ENCODE measurements around the gene INSL6.
"Not testable (repeated sequence)": the region's sequence is repeated elsewhere in the genome, so short reads cannot be mapped to it uniquely, and the experiment has no call there.

Gene INSL6, protein sequence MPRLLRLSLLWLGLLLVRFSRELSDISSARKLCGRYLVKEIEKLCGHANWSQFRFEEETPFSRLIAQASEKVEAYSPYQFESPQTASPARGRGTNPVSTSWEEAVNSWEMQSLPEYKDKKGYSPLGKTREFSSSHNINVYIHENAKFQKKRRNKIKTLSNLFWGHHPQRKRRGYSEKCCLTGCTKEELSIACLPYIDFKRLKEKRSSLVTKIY

GRCh38 chr9:5185220-5185840 lies at the start of gene INSL6:
INSL6 (minus strand) TSS chr9:5185639; CDS start chr9:5185602, 37 bp downstream.
- no peak for TF ChIP-seq JUND (IDR thresholded peaks at IDR 0.05; ENCODE audit: low read depth)
- no peak for DNase-seq (ENCODE audit: low read depth in 1 of 2, low spot score in 1 of 2)
- in situ Hi-C loops (cut with HindIII; ENCODE audit: low pct_unique_long_range_greater_than_20kb, low sequenced_read_pairs): no loop called here

DNA sequence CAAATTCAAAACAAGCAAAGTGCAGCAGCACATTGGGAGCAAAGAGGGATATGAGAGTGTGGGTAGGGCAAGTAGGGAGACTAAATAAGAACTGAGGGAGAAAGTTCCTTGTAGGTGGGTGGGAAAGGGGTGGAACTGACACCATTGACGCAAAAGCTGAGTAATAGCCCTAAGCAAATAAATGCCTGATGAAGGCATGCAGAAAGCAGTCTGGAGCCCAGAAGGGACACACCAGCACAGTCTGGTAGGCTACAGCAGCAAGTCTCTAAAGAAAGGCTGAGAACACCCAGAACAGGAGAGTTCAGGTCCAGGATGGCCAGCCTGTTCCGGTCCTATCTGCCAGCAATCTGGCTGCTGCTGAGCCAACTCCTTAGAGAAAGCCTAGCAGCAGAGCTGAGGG lies 45.8 kb upstream of the INSL6 start, which contains the start of gene INSL4:
Gene INSL4 (plus strand): TSS at position 208 of the 400 bp plus-strand sequence. CDS start 105 bp downstream, at position 313.
- TF ChIP-seq JUND (IDR thresholded peaks at IDR 0.05; ENCODE audit: low read depth): no peak
- in situ Hi-C loops (cut with HindIII; ENCODE audit: low pct_unique_long_range_greater_than_20kb, low sequenced_read_pairs): no loop called here
- DNase-seq (ENCODE audit: low read depth in 1 of 2, low spot score in 1 of 2): no peak

DNA sequence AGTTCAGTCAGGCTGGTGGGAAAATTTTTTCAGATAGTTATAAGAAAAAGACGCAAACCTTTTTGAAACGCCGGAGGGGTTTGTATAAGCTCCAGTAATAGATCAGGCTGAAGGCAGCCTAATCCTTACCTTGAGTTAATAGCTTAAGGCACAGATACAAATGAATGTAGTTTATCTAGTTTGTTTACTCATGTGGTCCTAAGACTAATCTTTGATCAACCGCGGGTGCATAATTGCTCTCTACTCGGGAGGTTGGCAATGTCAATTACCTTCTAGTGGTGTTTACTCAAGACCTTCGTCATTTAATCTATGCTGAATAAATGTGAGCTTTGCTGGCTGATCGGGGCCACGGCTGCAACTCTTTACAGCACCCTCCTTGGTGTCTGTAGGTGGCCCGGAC lies 45.1 kb upstream of the INSL6 start:
- no peak for TF ChIP-seq JUND (IDR thresholded peaks at IDR 0.05; ENCODE audit: low read depth)
- peak in 1 of 2 experiments; percentile 34 for DNase-seq (ENCODE audit: low read depth in 1 of 2, low spot score in 1 of 2)
- in situ Hi-C loops (cut with HindIII; ENCODE audit: low pct_unique_long_range_greater_than_20kb, low sequenced_read_pairs): no loop called here

DNA sequence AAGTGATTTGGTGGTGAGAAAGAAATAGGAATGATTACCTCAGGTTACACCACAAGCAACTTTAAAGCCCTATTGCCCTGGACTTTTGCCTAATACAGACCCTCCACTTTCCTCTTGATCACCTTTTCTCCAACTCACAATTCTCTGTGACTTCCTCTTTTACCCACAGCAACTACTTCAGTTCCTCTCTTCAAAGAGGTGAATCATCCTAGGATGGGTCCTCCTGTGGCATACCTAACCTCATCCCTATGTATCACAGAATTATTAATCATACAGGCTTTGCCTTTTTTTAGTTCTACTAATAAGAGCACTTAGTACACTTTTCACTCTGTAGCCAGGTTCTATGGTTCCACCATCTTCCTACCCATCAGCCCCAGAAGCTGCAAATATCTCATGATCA lies 19.6 kb upstream of the INSL6 start:
- no peak for DNase-seq (ENCODE audit: low read depth in 1 of 2, low spot score in 1 of 2)
- in situ Hi-C loops (cut with HindIII; ENCODE audit: low pct_unique_long_range_greater_than_20kb, low sequenced_read_pairs): no loop called here
- no peak for TF ChIP-seq JUND (IDR thresholded peaks at IDR 0.05; ENCODE audit: low read depth)

DNA sequence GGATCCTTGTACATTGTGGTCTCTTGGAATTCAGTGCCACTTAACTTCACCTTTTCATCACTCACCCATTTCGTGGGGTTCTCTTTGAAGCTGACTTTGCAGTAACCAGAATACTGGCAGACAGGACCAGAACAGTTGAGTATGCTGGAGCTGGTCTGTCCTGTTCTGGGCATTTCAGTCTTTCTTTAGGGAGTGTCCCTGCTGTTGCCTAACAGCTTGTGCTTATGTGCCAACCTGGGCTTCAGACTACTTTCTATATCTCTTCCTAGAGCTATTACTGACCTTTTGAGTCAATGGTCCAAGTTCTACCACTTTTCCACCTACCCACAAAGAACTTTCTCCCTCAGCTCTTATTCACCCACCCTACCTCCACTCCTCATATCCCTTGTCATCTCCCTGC lies 10.0 kb upstream of the INSL6 start:
- in situ Hi-C loops (cut with HindIII; ENCODE audit: low pct_unique_long_range_greater_than_20kb, low sequenced_read_pairs): no loop called here
- DNase-seq (ENCODE audit: low read depth in 1 of 2, low spot score in 1 of 2): peak in 1 of 2 experiments; percentile 37
- no peak for TF ChIP-seq JUND (IDR thresholded peaks at IDR 0.05; ENCODE audit: low read depth)

- in situ Hi-C loops (cut with HindIII; ENCODE audit: low pct_unique_long_range_greater_than_20kb, low sequenced_read_pairs): no loop called here
Observed at GRCh38 chr9:5193345-5193744, 7.9 kb upstream of the INSL6 start.

DNA sequence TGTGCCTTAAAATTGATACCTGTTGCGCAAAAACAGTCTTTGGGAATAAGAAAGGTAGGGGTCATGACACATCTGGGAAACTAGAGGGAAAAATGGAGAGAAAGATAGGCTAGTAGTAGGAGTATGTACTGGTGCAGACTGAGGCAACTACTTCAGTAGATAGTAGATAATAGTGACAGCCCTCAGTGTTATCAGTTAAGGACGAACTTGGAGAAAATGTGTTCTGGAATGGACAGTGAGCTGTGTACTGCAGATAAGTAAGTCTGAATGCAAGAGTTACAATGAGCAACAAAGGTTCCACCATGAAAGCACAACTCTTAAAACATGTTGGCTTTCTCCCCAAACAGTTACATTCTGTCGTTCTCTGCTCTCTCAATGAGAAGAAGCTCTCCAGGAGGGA lies 6.5 kb upstream of the INSL6 start:
- no peak for TF ChIP-seq JUND (IDR thresholded peaks at IDR 0.05; ENCODE audit: low read depth)
- in situ Hi-C loops (cut with HindIII; ENCODE audit: low pct_unique_long_range_greater_than_20kb, low sequenced_read_pairs): no loop called here
- no peak for DNase-seq (ENCODE audit: low read depth in 1 of 2, low spot score in 1 of 2)

More at GRCh38 chr9:5193345-5193744, 7.9 kb upstream of the INSL6 start:
- no peak for DNase-seq (ENCODE audit: low read depth in 1 of 2, low spot score in 1 of 2)
- TF ChIP-seq JUND (IDR thresholded peaks at IDR 0.05; ENCODE audit: low read depth): no peak

DNA sequence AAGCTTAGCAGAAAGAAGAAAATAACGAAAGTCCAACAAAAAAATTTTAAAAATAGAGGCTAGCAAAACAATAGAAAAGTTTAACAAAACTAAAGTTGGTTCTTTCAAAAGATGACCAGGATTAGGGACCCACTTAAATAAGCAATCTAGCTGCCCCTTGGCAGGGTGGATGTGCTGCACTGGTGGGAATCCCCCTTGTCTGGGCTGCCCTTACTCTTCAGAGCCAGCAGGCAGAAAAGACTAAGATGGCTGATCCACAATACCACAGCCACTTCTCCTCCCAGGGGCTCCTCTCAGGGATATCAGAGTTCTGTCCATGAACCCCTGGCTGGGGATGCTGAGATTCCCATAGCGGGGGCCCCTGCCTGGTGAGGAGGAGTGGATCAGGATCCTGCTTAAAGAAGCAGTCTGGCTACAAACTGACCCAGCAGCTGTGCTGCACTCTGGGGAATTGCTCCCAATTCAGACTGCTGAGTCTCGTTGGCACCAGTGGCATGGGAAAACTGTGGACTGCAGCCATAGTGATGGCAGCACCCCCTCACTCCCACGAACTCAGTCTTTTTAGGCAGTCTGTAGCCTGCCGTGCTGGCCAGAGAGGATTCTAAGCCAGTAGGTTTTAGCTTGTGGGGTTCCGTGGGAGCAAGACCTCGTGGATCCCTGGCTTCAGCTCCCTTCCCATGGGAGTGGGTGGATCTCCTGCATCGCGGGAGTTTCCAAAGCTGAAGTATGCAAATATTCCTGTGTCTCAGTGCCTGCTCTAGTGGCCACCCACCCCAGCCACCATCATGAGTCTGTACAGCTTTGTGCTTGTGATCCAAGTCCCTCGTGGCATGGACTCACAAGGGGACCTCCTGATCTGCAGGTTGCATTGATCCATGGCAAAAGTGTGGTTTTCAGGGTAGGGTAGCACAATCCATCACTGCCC lies 2.9 kb upstream of the INSL6 start:
- no peak for DNase-seq (ENCODE audit: low read depth in 1 of 2, low spot score in 1 of 2)
- in situ Hi-C loops (cut with HindIII; ENCODE audit: low pct_unique_long_range_greater_than_20kb, low sequenced_read_pairs): no loop called here
- TF ChIP-seq JUND (IDR thresholded peaks at IDR 0.05; ENCODE audit: low read depth): no peak

GRCh38 chr9:5186416-5187169 lies 1.2 kb upstream of the INSL6 start:
- in situ Hi-C loops (cut with HindIII; ENCODE audit: low pct_unique_long_range_greater_than_20kb, low sequenced_read_pairs): no loop called here
- DNase-seq (ENCODE audit: low read depth in 1 of 2, low spot score in 1 of 2): peak; percentile 55 to 75
- TF ChIP-seq JUND (IDR thresholded peaks at IDR 0.05; ENCODE audit: low read depth): no peak

GRCh38 chr9:5184776-5185175 lies 663 bp downstream of the INSL6 start:
- no peak for TF ChIP-seq JUND (IDR thresholded peaks at IDR 0.05; ENCODE audit: low read depth)
- in situ Hi-C loops (cut with HindIII; ENCODE audit: low pct_unique_long_range_greater_than_20kb, low sequenced_read_pairs): no loop called here
- no peak for DNase-seq (ENCODE audit: low read depth in 1 of 2, low spot score in 1 of 2)

DNA sequence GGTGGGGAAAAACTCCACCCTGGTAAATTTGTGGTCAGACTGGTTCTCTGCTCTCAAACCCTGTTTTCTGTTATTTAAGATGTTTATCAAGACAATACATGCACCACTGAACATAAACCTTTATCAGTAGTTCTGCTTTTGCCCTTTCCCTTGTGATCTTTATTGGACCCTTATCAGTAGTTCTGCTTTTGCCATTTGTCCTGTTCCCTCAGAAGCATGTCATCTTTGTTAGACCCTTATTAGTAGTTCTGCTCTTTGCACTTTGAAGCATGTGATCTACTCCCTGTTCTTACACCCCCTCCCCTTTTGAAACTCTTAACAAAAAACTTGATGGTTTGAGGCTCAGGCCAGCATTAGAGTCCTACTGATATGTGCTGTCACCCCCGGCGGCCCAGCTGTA lies 4.8 kb downstream of the INSL6 start:
- in situ Hi-C loops (cut with HindIII; ENCODE audit: low pct_unique_long_range_greater_than_20kb, low sequenced_read_pairs); DNase-seq (ENCODE audit: low read depth in 1 of 2, low spot score in 1 of 2): not testable (repeated sequence)

DNA sequence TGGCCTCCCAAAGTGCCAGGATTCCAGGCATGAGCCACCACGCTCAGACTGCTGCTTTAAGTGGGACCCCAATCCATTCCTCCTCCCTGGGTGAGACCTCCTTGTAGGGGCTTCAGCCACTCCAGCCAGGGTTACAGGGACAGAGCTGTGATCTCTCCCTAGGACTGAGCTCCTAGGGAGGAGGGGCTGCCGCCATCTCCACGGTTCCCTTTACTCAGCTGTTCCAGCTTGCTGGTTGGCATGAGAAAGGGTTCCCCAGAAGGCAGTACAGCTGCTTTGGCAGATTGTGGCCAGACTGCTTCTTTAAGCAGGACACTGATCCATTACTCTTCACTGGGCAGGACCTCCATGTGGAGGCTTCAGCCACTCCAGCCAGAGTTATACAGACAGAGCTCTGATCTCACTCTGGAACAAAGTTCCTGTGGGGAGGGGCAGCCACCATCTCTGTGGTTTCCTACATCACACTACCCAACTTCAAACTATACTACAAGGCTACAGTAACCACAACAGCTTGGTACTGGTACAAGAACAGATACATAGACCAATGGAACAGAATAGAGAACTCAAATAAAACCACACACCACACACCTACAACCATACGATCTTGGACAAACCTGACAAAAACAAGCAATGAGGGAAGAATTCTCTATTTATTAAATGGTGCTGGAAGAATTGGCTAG lies 7.2 kb downstream of the INSL6 start:
- TF ChIP-seq JUND (IDR thresholded peaks at IDR 0.05; ENCODE audit: low read depth): no peak
- in situ Hi-C loops (cut with HindIII; ENCODE audit: low pct_unique_long_range_greater_than_20kb, low sequenced_read_pairs): no loop called here
- DNase-seq (ENCODE audit: low read depth in 1 of 2, low spot score in 1 of 2): no peak

Data from T47D (cell line).